HEK293 (cell line): ENCODE measurements around the gene PITRM1.

Experiments used
- RBAK ChIP-seq: fragments of 450-650 bp; formaldehyde crosslinking; IDR thresholded peaks from 2 replicates; pipeline ENCODE4 v1.5.1; 2016; ENCODE audit warnings: missing biosample characterization, missing genetic modification characterization
- ZNF133 ChIP-seq: fragments of 450-650 bp; formaldehyde crosslinking; IDR thresholded peaks from 2 replicates; pipeline ENCODE4 v1.5.1; 2016; ENCODE audit warnings: missing biosample characterization, missing genetic modification characterization
- ZNF341 ChIP-seq: fragments of 450-650 bp; formaldehyde crosslinking; IDR thresholded peaks from 2 replicates; pipeline ENCODE4; 2016; ENCODE audit warnings: low read depth, missing biosample characterization, missing genetic modification characterization
- ZNF37A ChIP-seq: fragments of 450-650 bp; IDR thresholded peaks from 2 replicates; pipeline ENCODE4 v1.5.1; 2018; ENCODE audit warnings: missing biosample characterization, missing genetic modification characterization
- ZNF791 ChIP-seq: fragments of 450-650 bp; formaldehyde crosslinking; IDR thresholded peaks from 2 replicates; pipeline ENCODE4 v1.5.1; 2016; ENCODE audit warnings: missing biosample characterization, missing genetic modification characterization
- TF ChIP-seq, protein P1 (sequence below): fragments of 450-650 bp; formaldehyde crosslinking; IDR thresholded peaks from 2 replicates; pipeline ENCODE4 v1.5.1; 2017; ENCODE audit warnings: missing biosample characterization, mild to moderate bottlenecking, missing genetic modification characterization, moderate library complexity
- TF ChIP-seq, protein P2 (sequence below): fragments of 450-650 bp; formaldehyde crosslinking; IDR thresholded peaks from 2 replicates; pipeline ENCODE4 v1.5.1; 2016; ENCODE audit warnings: missing biosample characterization, missing genetic modification characterization
- TF ChIP-seq, protein P3 (sequence below): fragments of 450-650 bp; formaldehyde crosslinking; IDR thresholded peaks from 2 replicates; pipeline ENCODE4 v1.5.1; 2016; ENCODE audit warnings: missing biosample characterization, missing genetic modification characterization
- TF ChIP-seq, protein P4 (sequence below): fragments of 450-650 bp; formaldehyde crosslinking; IDR thresholded peaks from 2 replicates; pipeline ENCODE4 v1.5.1; 2016; ENCODE audit warnings: missing biosample characterization, missing genetic modification characterization

DNA sequence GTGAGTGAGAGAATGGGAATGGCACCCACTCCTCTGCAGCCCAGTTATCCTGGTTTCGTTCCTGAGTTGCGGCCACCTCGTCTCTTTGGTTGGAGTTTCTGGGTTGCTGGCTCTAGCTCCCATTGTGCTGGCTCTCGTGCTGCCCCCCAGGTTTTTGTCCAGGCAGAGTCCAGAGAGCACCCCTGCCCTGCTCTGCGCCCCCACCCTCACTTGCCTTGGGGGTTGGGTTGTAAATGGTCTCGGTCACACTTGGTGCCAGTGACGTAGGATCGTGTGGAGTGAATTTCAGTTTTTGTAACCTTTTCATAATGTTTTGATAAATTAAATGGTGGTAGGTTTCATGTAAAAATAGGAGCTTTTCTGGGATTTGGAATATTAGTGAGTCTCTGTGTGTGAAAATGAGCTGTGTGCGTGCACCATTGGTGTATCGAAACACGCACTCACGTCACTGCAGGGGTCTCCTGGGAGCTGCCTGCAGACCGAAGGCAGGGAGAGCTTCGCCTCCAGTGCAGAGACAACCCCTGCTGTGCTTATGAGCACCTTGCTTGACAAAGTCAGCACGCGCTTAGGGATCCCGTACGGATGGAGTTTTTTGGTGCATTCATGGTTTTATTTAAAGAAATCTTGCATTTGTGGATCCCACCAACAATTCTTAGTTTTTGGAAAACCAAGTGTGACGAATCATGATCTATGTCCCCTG lies 72.3 kb downstream of the PITRM1 start:
- TF ChIP-seq ZNF791 (tag by site-specific recombination) (no peak), ZNF341 (tag by site-specific recombination) (no peak), ZNF37A (tag by site-specific recombination) (no peak), ZNF133 (no peak), RBAK (tag by site-specific recombination) (no peak)
- TF ChIP-seq, protein P1, sequence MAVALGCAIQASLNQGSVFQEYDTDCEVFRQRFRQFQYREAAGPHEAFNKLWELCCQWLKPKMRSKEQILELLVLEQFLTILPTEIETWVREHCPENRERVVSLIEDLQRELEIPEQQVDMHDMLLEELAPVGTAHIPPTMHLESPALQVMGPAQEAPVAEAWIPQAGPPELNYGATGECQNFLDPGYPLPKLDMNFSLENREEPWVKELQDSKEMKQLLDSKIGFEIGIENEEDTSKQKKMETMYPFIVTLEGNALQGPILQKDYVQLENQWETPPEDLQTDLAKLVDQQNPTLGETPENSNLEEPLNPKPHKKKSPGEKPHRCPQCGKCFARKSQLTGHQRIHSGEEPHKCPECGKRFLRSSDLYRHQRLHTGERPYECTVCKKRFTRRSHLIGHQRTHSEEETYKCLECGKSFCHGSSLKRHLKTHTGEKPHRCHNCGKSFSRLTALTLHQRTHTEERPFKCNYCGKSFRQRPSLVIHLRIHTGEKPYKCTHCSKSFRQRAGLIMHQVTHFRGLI (tag by site-specific recombination) = no peak
- TF ChIP-seq, protein P2, sequence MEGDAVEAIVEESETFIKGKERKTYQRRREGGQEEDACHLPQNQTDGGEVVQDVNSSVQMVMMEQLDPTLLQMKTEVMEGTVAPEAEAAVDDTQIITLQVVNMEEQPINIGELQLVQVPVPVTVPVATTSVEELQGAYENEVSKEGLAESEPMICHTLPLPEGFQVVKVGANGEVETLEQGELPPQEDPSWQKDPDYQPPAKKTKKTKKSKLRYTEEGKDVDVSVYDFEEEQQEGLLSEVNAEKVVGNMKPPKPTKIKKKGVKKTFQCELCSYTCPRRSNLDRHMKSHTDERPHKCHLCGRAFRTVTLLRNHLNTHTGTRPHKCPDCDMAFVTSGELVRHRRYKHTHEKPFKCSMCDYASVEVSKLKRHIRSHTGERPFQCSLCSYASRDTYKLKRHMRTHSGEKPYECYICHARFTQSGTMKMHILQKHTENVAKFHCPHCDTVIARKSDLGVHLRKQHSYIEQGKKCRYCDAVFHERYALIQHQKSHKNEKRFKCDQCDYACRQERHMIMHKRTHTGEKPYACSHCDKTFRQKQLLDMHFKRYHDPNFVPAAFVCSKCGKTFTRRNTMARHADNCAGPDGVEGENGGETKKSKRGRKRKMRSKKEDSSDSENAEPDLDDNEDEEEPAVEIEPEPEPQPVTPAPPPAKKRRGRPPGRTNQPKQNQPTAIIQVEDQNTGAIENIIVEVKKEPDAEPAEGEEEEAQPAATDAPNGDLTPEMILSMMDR (tag by site-specific recombination) = no peak
- TF ChIP-seq, protein P3, sequence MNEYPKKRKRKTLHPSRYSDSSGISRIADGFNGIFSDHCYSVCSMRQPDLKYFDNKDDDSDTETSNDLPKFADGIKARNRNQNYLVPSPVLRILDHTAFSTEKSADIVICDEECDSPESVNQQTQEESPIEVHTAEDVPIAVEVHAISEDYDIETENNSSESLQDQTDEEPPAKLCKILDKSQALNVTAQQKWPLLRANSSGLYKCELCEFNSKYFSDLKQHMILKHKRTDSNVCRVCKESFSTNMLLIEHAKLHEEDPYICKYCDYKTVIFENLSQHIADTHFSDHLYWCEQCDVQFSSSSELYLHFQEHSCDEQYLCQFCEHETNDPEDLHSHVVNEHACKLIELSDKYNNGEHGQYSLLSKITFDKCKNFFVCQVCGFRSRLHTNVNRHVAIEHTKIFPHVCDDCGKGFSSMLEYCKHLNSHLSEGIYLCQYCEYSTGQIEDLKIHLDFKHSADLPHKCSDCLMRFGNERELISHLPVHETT (tag by site-specific recombination) = no peak
- TF ChIP-seq, protein P4, sequence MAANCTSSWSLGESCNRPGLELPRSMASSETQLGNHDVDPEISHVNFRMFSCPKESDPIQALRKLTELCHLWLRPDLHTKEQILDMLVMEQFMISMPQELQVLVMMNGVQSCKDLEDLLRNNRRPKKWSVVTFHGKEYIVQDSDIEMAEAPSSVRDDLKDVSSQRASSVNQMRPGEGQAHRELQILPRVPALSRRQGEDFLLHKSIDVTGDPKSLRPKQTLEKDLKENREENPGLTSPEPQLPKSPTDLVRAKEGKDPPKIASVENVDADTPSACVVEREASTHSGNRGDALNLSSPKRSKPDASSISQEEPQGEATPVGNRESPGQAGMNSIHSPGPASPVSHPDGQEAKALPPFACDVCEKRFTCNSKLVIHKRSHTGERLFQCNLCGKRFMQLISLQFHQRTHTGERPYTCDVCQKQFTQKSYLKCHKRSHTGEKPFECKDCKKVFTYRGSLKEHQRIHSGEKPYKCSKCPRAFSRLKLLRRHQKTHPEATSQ (tag by site-specific recombination) = no peak
